Nephron progenitor cell (in vitro differentiated cells): ENCODE measurements around the gene FAM53B.

Source experiments
- DNase-seq: peaks from one replicate; pipeline ENCODE4 v3.0.0; 2021
- H3K27ac Mint-ChIP-seq: 2 replicates; pipeline ENCODE4 v1.8.0; 2021; ENCODE audit warnings: mild to moderate bottlenecking, moderate library complexity, mixed read lengths
- H3K27me3 Mint-ChIP-seq: 2 replicates; pipeline ENCODE4 v1.8.0; 2021; ENCODE audit warnings: mild to moderate bottlenecking, low read depth, mixed read lengths; ENCODE audit not compliant: poor library complexity
- H3K36me3 Mint-ChIP-seq: 2 replicates; pipeline ENCODE4 v1.8.0; 2021; ENCODE audit warnings: low read depth, mixed read lengths
- H3K4me1 Mint-ChIP-seq: 2 replicates; pipeline ENCODE4 v1.8.0; 2021; ENCODE audit warnings: mixed read lengths
- H3K4me3 Mint-ChIP-seq: 2 replicates; pipeline ENCODE4 v1.8.0; 2021; ENCODE audit warnings: mild to moderate bottlenecking, moderate library complexity, mixed read lengths
- H3K9me3 Mint-ChIP-seq: 2 replicates; pipeline ENCODE4 v1.8.0; 2021; ENCODE audit warnings: mild to moderate bottlenecking, moderate library complexity, mixed read lengths
- CTCF ChIP-seq: fragments of 200-600 bp; sonication (generic); IDR thresholded peaks from 2 replicates; pipeline ENCODE4 v1.5.0; 2021; ENCODE audit warnings: antibody characterized with exemption

FAM53B gene

GRCh38 chr10:124650820-124651401 lies 93.3 kb downstream of the FAM53B start:
- H3K27me3 Mint-ChIP-seq, result no peaks in the 10 kb centered on the region
- H3K4me3 Mint-ChIP-seq, result no peak overlapping the region
- H3K9me3 Mint-ChIP-seq, result no peaks in the 10 kb centered on the region
- DNase-seq, result no peak
- peaks cover 4% of the 10 kb centered on the region for H3K36me3 Mint-ChIP-seq
- TF ChIP-seq CTCF, result no peak
- peaks cover 45% of the 10 kb centered on the region for H3K4me1 Mint-ChIP-seq
- peak overlapping the region; percentile 35 for H3K27ac Mint-ChIP-seq

GRCh38 chr10:124650263-124650662 lies 93.9 kb downstream of the FAM53B start:
- no peak for DNase-seq
- H3K4me3 Mint-ChIP-seq, result no peak overlapping the region
- no peak for TF ChIP-seq CTCF
- peaks cover 43% of the 10 kb centered on the region for H3K4me1 Mint-ChIP-seq
- no peaks in the 10 kb centered on the region for H3K36me3 Mint-ChIP-seq
- H3K27ac Mint-ChIP-seq, result peak overlapping the region; percentile 35
- no peaks in the 10 kb centered on the region for H3K27me3 Mint-ChIP-seq
- H3K9me3 Mint-ChIP-seq, result no peaks in the 10 kb centered on the region

- Mint-ChIP-seq H3K4me1 (peaks cover 48% of the 10 kb centered on the region), H3K27me3 (no peaks in the 10 kb centered on the region), H3K27ac (peak overlapping the region; percentile 77), H3K4me3 (no peak overlapping the region), H3K36me3 (no peaks in the 10 kb centered on the region), H3K9me3 (no peaks in the 10 kb centered on the region)
- TF ChIP-seq CTCF, result no peak
- no peak for DNase-seq
These were observed 95.0 kb downstream of the FAM53B start for GRCh38 chr10:124649214-124649613.

- no peak overlapping the region for H3K27ac Mint-ChIP-seq
- no peaks in the 10 kb centered on the region for H3K9me3 Mint-ChIP-seq
- no peak for TF ChIP-seq CTCF
- H3K36me3 Mint-ChIP-seq, result no peaks in the 10 kb centered on the region
- DNase-seq, result no peak
- no peaks in the 10 kb centered on the region for H3K27me3 Mint-ChIP-seq
- H3K4me3 Mint-ChIP-seq, result no peak overlapping the region
- peaks cover 52% of the 10 kb centered on the region for H3K4me1 Mint-ChIP-seq
These were observed 95.4 kb downstream of the FAM53B start for GRCh38 chr10:124648738-124649137.

GRCh38 chr10:124648131-124648475 lies 96.1 kb downstream of the FAM53B start:
- Mint-ChIP-seq H3K4me3 (no peak overlapping the region), H3K36me3 (no peaks in the 10 kb centered on the region), H3K9me3 (no peaks in the 10 kb centered on the region), H3K4me1 (peaks cover 58% of the 10 kb centered on the region), H3K27ac (peak overlapping the region; percentile 71), H3K27me3 (no peaks in the 10 kb centered on the region)
- TF ChIP-seq CTCF, result no peak
- no peak for DNase-seq

GRCh38 chr10:124647421-124648130 lies 96.6 kb downstream of the FAM53B start:
- no peak overlapping the region for H3K27ac Mint-ChIP-seq
- peaks cover 3% of the 10 kb centered on the region for H3K36me3 Mint-ChIP-seq
- H3K4me3 Mint-ChIP-seq, result no peak overlapping the region
- no peak for DNase-seq
- no peaks in the 10 kb centered on the region for H3K9me3 Mint-ChIP-seq
- TF ChIP-seq CTCF, result no peak
- H3K4me1 Mint-ChIP-seq, result peaks cover 63% of the 10 kb centered on the region
- peaks cover 2% of the 10 kb centered on the region for H3K27me3 Mint-ChIP-seq
